Endometrial microvascular endothelial cells (primary cell): ENCODE results near the gene FHIT. TPM values are rescaled to one million over a fixed set of nuclear protein-coding genes. Genes with fewer than 3 reads are reported as not detected.

Source experiments
- in situ Hi-C: cut with HindIII; loops from 2 replicates; pipeline ENCODE4 v1.10.0; 2017; ENCODE audit warnings: low sequenced_read_pairs, low pct_unique_long_range_greater_than_20kb; ENCODE audit errors: inconsistent ontology term
- total RNA-seq: library from RNA; depleted of rRNA; stranded (reverse); fragments of >200 nt; gene quantifications from one replicate; pipeline ENCODE4 v1.2.3, GENCODE V29; 2015; ENCODE audit errors: inconsistent ontology term

FHIT gene
- total RNA-seq, 1 donor from 2014 or later, result 0.19 TPM

DNA sequence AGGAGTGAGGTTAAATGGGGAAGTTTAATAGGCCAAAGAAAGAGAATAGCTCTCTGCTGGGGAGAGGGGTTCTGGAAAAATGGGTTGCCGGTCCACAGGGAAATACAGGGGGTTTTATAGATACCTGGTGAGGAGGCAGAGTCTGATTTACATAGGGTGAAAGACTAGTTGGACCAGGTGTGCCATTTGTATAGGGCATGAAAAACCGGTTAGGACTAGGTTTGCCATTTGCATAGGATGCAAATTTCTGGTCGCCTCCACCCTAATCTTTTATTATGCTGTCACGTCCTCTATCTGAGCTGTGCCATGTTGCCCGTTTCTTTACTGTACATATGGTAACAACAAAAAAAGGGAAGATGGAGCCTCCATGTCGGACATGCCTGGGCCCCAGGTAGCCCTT lies 960.1 kb downstream of the FHIT start:
- in situ Hi-C loops, result no loop called here

DNA sequence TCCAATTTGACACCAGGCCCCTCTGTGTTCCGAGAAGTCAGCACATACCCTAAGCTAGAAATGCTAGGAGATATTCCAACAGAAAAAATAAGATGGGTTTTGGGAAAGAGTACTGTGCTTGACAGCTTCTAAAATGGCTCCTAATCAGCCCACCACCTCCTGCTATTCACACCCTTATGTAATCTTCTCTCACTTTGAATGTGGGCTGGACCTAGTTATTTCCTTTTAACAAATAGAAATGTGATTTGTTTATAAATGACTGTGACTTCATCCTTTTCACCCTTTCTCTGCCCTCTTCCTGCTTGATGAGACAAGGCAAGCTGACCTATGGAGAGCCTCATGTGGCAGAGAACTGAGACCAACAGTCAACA lies 961.1 kb downstream of the FHIT start:
- in situ Hi-C loops, result no loop called here

DNA sequence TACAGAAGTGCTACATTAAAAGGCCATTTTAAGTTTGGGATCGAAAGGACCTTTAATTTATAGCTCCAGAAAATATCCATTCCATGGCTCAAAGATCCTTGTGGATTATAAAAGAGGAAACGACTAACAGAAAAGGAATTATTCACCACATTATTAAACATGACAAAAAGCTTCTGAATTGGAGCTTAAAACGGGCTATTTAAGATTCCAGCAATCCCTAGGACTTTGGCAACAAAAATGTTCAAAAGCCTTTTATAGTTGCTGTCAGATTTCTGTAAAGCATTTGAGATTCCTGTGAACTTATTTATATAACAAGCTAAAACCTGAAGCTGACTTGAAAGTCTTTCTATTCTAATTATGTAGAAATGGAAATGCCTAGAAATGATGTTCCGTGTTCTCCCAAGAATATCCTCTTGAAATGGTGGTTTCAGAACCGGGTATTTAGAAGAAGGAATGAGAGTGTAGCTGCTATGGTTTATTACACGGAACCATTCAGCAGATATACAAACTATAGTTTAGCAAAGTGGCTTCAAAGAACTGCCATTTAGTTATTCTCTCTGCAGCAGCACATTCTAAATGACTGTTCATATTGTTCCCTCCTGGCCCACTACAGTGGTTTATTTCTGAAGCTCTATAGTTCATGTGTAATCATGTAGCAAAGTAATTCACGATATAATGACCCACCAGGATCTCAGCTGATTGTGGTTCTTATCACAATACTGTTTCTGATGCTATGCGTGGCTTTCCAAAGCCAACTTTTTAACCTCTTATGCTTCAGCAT lies 961.7 kb downstream of the FHIT start:
- in situ Hi-C loops, result no loop called here

DNA sequence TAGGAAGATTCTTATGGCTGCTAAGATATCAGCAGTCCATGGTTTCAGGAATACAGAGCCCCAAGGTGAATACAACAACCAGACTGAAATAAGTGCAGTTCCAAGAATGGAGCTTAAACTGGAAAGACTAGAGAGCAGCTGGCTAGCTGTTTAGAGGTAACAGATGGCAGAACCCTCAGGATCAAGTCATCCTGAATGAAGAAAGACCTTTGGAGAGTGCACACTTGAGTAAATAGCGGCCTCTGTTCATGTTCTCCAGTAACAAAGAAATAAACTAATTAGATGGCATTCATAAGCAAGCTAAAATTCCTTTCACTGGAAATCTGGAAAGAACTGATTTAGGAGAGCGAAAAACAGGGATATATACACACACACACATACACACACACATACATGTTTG lies 968.4 kb downstream of the FHIT start:
- in situ Hi-C loops, result no loop called here

DNA sequence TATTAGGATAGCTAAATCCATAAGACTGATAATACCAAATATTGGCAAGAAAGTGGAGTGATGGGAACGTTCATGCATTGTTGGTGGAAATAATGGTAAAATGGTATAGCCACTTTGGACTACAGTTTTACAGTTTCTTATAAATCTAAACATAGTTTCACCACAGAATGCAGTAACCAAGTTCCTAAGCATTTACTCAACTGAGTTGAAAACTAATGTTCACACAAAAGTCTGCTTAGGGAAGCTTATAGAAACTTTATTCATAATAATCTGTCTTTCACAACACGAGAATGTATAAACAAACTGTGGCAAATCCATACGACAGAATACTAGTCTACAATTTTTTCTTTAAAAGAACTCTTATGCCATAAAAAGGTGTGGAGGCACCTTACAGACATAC lies 969.3 kb downstream of the FHIT start:
- in situ Hi-C loops, result no loop called here

DNA sequence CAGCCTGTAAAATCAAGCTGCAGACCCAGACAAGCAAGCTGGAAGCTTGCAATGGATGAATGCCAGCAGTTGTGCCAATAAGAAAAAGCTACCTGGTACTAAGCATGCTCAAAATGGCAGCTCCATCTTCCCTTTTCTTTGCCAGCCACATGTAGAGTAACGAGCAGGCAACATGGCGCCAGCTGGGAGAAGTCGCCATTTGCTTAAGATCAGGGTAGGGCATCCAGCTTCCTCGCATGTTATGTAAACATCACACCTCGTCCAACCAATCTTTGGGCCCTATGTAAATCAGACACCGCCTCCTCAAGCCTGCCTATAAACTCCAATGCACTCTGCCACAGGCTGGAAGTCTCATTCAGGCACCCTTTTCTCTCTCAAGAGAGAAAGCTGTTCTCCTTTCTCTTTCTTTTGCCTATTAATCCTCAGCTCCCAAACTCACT lies 973.9 kb downstream of the FHIT start:
- in situ Hi-C loops, result no loop called here

DNA sequence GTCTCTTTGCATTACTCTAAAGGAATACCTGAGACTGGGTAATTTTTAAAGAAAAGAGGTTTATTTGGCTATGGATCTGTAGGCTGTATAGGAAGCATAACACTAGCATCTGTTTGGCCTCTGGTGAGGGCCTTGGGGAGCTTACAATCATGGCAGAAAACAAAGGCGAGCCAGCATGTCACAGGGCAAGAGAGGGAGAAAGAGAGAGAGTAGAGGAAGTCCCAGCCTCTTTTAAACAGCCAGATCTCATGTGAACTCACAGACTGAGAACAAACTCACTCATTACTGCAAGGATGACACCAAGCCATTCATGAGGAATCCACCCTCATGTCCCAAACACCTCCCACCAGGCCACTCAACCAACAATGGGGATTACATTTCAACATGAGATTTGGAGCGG lies 974.6 kb downstream of the FHIT start:
- in situ Hi-C loops, result no loop called here

DNA sequence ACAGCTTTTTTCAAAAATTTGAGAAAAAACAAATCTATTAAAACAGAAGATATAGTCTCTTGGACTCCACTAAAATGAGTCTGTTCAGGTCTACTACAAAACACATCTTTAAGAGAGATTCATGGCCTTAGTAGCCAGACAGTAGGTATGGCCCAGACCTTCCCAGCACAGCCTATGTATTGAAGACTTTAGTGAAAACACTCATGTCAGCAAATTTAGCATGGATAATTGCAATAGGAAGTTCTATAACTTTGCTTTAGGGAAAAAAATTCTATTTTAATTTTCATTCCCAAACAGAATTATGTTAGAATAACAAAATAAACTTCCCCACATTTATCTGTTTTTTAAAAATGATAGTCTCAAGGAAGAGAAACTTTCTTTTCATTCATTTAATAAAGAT lies 976.6 kb downstream of the FHIT start:
- in situ Hi-C loops, result no loop called here

DNA sequence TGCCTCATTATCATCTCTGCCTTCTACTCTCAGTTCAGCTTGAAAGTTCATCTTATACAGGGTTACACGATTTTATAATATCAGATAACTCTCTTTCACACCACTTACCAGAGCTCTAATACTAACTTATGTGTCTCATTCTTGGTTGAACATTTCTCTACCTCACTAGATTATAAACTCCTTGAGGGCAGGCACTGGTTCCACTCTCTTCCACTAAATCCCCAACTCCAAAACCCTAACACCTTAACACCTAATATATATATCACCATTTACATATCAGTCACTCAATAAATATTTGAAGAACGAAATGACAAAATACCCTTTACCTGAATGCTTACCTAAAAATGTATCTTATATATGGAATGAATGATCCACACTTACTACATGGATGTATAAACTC lies 977.2 kb downstream of the FHIT start:
- in situ Hi-C loops, result no loop called here

DNA sequence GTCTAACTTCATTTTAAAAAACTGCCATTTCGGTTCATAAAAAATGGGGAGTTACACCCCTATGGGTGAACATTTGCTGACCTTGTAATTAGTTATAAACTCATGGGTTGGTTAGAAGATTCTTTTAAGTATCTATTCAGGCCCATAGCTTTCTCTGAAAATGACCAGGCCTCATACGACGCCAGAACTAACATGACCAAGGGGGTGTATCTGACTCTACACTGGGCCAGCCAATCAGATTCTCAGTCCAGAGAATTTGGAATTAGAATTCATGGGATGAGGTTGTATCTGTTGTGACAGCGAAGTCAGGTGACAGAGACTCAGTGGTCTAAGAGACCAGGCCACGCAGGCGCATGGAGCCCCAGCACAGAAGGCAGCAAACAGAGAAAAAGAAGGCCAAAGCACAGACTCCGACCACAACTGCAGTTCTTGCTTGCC lies 981.4 kb downstream of the FHIT start:
- in situ Hi-C loops, result no loop called here

DNA sequence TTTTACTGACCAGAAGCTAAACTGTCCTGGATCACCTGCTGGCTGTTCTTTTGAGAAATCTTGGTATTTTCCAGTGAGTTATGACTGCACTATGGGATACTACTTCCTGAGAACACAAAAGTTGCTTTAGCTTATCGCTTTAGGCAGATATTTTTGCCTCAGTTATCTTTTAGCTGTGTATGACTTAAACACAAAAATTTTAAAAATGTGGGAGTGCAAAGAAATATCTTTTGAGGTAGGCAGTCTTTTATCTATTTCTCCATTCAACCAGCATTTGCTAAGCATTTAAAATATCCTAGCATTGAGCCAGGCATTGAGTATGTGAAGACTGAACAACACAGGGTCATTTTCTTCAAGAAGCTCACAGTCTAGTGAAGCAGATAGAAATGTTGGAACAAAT lies 981.9 kb downstream of the FHIT start:
- in situ Hi-C loops, result no loop called here

DNA sequence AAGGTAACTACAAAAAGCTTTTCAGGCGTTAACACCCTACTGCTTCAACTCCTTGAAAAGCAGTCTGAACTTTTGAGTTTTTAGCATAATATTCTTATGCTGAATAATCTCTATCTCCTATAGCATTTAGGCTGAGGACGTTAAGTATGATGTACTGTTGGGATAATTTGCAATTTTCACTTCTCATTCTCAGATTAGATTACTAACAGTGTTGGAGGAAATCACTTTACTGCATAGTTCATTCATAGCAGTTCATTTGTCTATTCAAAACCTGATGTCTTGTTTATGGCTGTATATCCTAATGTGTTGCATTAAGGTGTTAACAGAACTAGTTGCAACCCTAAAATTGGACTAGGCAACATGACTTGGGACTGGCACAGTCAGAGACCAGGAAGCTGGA lies 983.1 kb downstream of the FHIT start:
- in situ Hi-C loops, result no loop called here

DNA sequence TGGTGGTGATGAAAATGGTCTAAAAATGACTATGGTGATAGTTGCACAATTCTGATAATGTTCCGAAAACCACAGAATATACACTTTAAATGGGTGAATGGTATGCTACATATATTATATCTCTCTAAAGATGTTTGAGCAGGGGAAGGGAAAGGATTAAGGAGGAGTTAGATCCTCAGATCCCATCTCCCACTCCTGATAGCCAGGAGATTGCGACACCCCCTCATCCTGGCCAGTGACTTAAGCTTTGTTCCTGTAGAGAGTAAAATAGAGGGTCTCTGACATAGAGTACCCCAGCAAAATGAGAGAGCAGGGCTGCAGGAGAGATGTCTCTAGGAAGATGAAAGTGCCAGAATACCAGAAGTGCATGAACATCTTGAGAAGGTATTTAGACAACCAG lies 984.8 kb downstream of the FHIT start:
- in situ Hi-C loops, result no loop called here

DNA sequence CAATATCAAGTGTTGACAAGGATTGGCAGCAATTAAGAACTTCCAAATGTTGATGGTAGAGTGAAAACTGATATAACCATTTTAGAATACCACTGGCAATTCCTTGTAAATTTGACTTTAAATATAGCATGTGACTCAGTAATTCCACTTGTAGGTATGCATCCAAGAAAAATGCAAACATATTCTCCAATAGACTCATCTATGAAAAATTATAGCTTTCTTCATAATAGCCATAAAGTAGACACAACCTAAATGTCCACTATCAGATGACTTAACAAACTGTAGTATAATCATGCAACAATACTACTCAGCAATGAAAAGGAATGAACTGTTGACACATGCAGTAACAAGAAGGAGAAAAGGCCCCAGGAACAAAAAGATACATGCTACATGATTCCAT lies 988.1 kb downstream of the FHIT start:
- in situ Hi-C loops, result no loop called here

DNA sequence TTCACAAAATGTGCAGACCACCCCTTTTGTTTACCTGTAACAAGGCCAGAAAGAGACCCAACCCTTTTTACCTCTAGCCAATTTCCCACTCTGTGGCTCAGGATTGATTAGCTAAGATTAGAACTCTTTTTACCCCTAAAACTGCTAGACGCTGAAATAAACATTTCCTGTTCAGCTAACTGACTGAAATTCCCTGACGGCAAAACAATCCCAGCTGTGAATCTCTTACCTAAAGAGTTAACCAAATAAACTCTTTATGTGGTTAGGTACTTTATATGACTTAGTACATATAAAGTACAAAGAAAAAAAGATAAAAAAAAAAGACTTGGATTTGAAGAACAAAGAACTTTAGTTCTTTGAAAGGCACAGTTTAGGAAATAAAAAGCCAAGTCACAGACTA lies 988.7 kb downstream of the FHIT start:
- in situ Hi-C loops, result no loop called here

DNA sequence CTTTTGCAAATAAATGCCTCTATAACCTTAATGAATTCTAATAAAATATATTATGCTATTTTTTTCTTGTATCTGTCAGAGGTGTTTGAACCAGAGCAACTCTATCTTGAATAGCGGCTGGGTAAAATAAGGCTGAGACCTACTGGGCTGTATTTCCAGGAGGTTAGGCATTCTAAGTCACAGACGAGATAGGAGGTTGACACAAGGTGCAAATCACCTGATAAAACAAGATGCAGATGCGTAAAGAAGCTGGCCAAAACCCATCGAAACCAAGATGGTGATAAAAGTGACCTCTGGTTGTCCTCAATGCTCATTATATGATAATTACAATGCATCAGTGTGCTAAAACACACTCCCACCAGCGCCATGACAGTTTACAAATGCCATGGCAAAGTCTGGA lies 990.7 kb downstream of the FHIT start:
- in situ Hi-C loops, result no loop called here

DNA sequence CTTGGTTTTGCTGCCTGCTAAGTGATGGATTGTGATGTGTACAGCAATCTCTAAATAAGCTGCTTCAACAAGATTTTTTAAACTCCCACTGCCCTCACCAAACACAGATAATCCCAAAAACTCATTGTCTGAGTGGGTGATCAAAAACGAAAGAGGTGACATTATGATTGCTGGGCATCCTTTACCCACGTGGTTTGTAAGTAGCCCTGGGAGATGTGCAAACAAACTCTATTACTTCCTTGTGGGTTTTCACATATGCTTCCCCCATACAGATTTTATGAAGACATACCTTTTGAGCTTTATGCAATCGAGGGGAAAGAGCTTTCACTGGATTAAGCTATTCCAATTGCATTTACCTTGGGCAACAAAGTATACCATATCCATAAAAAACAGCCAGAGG lies 1000.4 kb downstream of the FHIT start:
- in situ Hi-C loops, result no loop called here

DNA sequence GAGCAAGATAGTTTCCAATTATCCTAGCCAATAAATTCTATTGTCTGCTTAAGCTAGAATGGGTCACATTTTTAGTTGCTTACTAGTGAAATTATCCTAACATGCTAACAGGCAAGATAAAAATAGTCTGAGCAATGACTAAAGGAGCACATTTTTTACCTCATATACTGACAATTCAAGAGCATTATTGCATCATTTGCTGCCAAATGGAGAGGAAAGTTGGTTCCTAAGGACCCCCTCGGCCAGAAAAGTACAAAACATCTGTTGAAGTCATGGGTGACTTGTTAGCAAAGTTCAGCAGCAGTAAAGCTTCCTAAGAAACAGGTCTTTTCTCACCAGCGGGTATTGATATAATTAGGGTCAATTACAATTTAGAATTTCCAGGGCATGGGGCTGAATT lies 1001.0 kb downstream of the FHIT start:
- in situ Hi-C loops, result no loop called here

DNA sequence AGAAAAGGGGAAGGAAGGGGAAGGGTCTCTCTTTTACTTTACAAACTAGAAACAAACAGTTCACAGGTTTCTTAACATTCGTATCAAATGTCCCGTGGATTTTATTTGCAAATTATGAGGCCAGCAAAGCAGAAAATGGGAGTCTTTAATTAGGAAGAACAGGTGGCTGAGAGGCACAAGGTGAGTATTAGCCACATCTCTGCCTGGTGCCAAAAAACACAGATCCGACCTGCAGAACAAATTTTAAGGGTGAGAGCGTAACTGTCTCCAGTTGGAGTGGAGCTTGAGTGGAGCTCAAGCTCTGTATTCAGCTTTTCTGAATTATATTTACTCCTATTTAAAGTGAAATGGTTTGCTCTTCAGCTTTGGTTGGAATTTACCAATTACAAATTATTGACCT lies 1004.9 kb downstream of the FHIT start:
- in situ Hi-C loops, result no loop called here

DNA sequence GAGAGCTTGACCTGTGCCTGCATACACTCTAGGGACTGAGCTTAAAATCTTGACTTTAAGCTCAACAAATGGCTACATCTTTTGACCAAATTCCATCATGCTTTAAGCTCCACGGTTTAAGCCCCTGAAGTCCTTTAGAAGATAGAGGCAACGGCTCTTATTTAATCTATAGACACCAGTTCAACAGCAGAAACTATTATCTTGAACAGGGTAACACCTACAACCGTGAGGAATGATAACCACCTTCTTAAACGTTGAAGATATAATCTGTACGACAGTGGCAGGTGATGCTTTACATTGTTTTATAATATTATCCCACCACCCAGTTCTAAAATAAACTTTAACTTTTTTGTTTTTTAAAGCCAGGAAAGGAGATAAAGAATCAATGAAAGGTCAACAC lies 1007.8 kb downstream of the FHIT start:
- in situ Hi-C loops, result no loop called here

DNA sequence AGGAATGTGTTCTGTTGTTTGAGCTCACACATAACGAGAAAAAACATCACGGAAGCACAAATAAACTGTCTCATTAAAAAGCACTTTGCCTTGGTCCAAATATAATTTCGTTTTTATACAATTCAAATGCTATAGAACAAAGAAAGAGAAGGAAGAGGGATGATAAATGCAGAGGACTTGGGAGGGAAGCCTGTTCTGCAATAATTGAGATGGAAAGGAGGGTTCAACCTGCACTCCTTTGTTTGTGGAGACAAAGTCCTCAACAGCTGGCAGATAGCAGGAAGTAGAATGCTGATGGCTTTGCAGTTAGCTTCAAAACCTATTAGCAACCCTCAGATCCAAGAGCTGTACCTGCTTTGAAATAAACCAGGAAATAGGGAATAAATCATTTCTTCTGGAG lies 1010.8 kb downstream of the FHIT start:
- in situ Hi-C loops, result no loop called here
